Activated naive CD4-positive, alpha-beta T cell treated with anti-CD3 and anti-CD28 coated beads for 36 hours (primary cell): ENCODE measurements around the gene MACF1. TPM values are rescaled to one million over a fixed set of nuclear protein-coding genes. Genes with fewer than 3 reads are reported as not detected.
"Not testable (repeated sequence)": the region's sequence is repeated elsewhere in the genome, so short reads cannot be mapped to it uniquely, and the experiment has no call there.

Source experiments
- CTCF ChIA-PET: fragments of 350-600 bp; sonication (Branson Sonifier 250); formaldehyde crosslinking; loops from one replicate; lab custom pipeline; 2021; ENCODE audit warnings: antibody characterized with exemption; lab: Charles Lee
- DNase-seq: peaks from one replicate; pipeline ENCODE4 v3.0.0-alpha.2; 2020
- H3K27ac Mint-ChIP-seq: one replicate; pipeline ENCODE4 v1.8.0; 2021; ENCODE audit warnings: mild to moderate bottlenecking, mixed read lengths
- H3K27me3 Mint-ChIP-seq: one replicate; pipeline ENCODE4 v1.8.0; 2021; ENCODE audit warnings: low read depth, mixed read lengths
- H3K36me3 Mint-ChIP-seq: one replicate; pipeline ENCODE4 v1.8.0; 2021; ENCODE audit warnings: low read depth, mixed read lengths
- H3K4me1 Mint-ChIP-seq: one replicate; pipeline ENCODE4 v1.8.0; 2021; ENCODE audit warnings: low read depth, mixed read lengths
- H3K4me3 Mint-ChIP-seq: one replicate; pipeline ENCODE4 v1.8.0; 2021; ENCODE audit warnings: mild to moderate bottlenecking, moderate library complexity, mixed read lengths
- H3K9me3 Mint-ChIP-seq: one replicate; pipeline ENCODE4 v1.8.0; 2021; ENCODE audit warnings: mixed read lengths
- intact Hi-C: fragments of 100-400 bp; cut with micrococcal nuclease; formaldehyde crosslinking; loops from one replicate; pipeline ENCODE4 v1.15.1; 2023
- total RNA-seq, 2 experiments: library from RNA; stranded (reverse); gene quantifications; one replicate each; pipeline ENCODE4 v1.2.3, GENCODE V29; 2021

MACF1 gene
- total RNA-seq, 2 experiments from 2014 or later = 174 to 179 TPM

GRCh38 chr1:39488012-39488545, 283.6 kb downstream of the MACF1 start:
- Mint-ChIP-seq H3K4me3 (no peak overlapping the region), H3K4me1 (peaks cover 10% of the 10 kb centered on the region), H3K27me3 (peaks cover 15% of the 10 kb centered on the region), H3K27ac (no peak overlapping the region), H3K9me3 (no peaks in the 10 kb centered on the region), H3K36me3 (peaks cover 11% of the 10 kb centered on the region)
- CTCF ChIA-PET = interaction anchor here (1.2 kb wide), 1 partner anchor 13 kb away, joined by 3 read pairs; no protein-coding TSS in a partner anchor
- intact Hi-C loops = no loop called here
- DNase-seq = no peak

DNA sequence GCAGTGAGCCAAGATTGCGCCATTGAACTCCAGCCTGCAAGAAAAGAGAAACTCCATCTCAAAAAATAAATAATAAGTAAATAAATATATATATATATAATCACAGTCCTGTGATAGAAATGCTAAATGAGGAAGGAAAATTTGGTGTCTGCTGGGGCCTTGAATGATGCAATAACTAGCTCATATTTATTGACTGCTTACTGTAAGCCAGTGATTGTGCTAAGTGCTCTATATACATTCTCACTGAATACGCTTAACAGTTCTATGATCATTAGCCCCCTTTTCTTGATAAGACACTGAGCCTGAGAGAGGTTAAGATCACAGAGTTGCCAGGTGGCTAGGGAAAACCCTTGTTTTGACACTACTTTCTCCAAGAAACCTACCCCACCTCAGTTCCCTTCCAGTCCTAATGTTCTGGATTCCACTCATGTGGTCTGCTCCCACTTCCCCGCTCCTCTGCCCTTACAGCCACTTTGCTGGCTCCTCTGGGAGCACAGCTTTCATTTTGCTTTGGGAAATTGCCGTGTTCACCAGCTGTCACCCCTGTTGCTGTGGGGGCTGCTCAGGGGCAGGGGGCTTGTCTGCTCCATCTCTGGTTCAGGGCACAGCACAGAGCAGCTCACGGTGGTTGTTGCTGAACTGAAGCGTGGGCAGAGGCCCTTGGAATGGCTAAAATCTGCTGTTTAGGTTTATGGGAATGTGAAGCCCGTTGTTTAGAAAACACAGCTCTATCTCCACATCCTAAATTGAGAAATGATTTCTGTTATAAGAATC, 284.5 kb downstream of the MACF1 start:
- peak overlapping the region; percentile 43 for H3K27ac Mint-ChIP-seq
- DNase-seq = no peak

GRCh38 chr1:39489567-39490239, 285.2 kb downstream of the MACF1 start:
- no peak for DNase-seq
- Mint-ChIP-seq H3K4me1 (peaks cover 10% of the 10 kb centered on the region), H3K4me3 (no peak overlapping the region), H3K27me3 (peaks cover 24% of the 10 kb centered on the region), H3K9me3 (no peaks in the 10 kb centered on the region), H3K36me3 (peaks cover 11% of the 10 kb centered on the region), H3K27ac (no peak overlapping the region)
- CTCF ChIA-PET = interaction anchor here (1.0 to 1.2 kb wide), 2 partner anchors 12 to 391 kb away, joined by 3 read pairs; no protein-coding TSS in a partner anchor
- intact Hi-C loops = no loop called here

More for the DNA sequence above, 284.5 kb downstream of the MACF1 start:
- H3K36me3 Mint-ChIP-seq = peaks cover 11% of the 10 kb centered on the region
- H3K27me3 Mint-ChIP-seq = peaks cover 19% of the 10 kb centered on the region
- intact Hi-C loops = no loop called here
- peaks cover 10% of the 10 kb centered on the region for H3K4me1 Mint-ChIP-seq
- no peaks in the 10 kb centered on the region for H3K9me3 Mint-ChIP-seq
- CTCF ChIA-PET = interaction anchor here (1.0 to 1.2 kb wide), 2 partner anchors 13 to 390 kb away, joined by 3 read pairs; no protein-coding TSS in a partner anchor
- H3K4me3 Mint-ChIP-seq = no peak overlapping the region

GRCh38 chr1:39490596-39491145, 286.2 kb downstream of the MACF1 start:
- Mint-ChIP-seq H3K27me3 (peaks cover 24% of the 10 kb centered on the region), H3K4me3 (peak overlapping the region; percentile 57), H3K27ac (no peak overlapping the region), H3K4me1 (peaks cover 10% of the 10 kb centered on the region), H3K36me3 (peaks cover 4% of the 10 kb centered on the region), H3K9me3 (no peaks in the 10 kb centered on the region)
- CTCF ChIA-PET = interaction anchor here (1.1 kb wide), 1 partner anchor 392 kb away, joined by 3 read pairs; no protein-coding TSS in a partner anchor
- intact Hi-C loops = no loop called here
- peak; percentile 16 for DNase-seq

- H3K27ac Mint-ChIP-seq = no peak within 1 kb of the TSS
- H3K4me3 Mint-ChIP-seq = peak within 1 kb of the TSS; percentile 59
- peaks cover 24% of the 10 kb centered on the region for H3K27me3 Mint-ChIP-seq
- H3K9me3 Mint-ChIP-seq = no peaks in the 10 kb centered on the region
- intact Hi-C loops = no loop called here
- peaks cover 10% of the 10 kb centered on the region for H3K4me1 Mint-ChIP-seq
- H3K36me3 Mint-ChIP-seq = peaks cover 4% of the 10 kb centered on the region
- DNase-seq = peak; percentile 63
- CTCF ChIA-PET = interaction anchor here (0.9 to 1.1 kb wide), 3 partner anchors 48 to 399 kb away, joined by 3 read pairs; no protein-coding TSS in a partner anchor
These were observed 286.8 kb downstream of the MACF1 start, which contains the start of gene BMP8A for GRCh38 chr1:39491146-39491921. Gene BMP8A (plus strand): TSS chr1:39491636. CDS start chr1:39491992, 356 bp downstream.

GRCh38 chr1:39492118-39493042, 287.9 kb downstream of the MACF1 start:
- Mint-ChIP-seq H3K4me3 (peak overlapping the region; percentile 59), H3K27me3 (peaks cover 29% of the 10 kb centered on the region)
- H3K27ac Mint-ChIP-seq, H3K9me3 Mint-ChIP-seq, H3K4me1 Mint-ChIP-seq, intact Hi-C loops, H3K36me3 Mint-ChIP-seq, DNase-seq: not testable (repeated sequence)
- CTCF ChIA-PET = interaction anchor here (0.7 to 1.0 kb wide), 2 partner anchors 46 to 47 kb away, joined by 3 to 4 read pairs; no protein-coding TSS in a partner anchor

DNA sequence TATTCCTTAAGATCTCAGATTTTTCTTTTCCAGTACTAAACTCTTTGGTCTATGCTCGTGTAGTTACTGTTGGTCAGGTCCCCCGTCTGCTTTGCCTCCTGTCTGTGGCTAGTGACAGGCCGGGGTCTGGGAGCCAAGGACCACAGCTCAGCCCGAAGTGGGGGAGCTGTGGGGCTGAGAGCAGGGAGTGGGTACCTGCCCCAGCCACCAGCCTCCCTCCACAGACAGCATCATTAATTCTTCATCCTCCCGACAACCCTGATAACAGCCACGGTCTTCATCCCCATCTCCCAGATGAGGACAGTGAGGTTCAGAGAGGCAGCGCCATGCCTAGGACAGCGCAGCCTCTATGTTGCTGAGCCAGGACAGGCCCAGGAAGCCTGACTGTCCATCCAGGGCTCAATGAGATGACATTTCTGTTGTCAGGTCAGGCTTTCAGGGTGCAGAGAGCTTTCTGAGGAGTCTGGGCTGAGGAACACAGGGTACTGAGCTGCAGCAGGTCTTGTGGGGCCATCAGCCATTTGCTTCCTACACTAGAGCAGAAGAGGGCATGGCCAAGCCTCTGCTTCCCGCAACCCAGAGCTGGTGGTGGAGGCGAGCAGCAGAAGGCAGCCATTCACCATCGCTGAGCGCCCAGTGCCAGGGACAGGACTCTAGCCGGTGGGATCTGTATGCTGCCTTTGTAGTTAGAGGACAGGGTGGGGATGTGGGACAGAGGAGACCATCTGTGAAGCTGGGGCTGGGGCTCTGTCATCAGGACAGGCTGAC, 288.7 kb downstream of the MACF1 start:
- H3K36me3 Mint-ChIP-seq, DNase-seq, H3K27ac Mint-ChIP-seq, intact Hi-C loops, H3K9me3 Mint-ChIP-seq, H3K4me1 Mint-ChIP-seq: not testable (repeated sequence)
- Mint-ChIP-seq H3K27me3 (peaks cover 31% of the 10 kb centered on the region), H3K4me3 (peak overlapping the region; percentile 11)
- CTCF ChIA-PET = interaction anchor here (0.7 kb wide), 1 partner anchor 46 kb away, joined by 4 read pairs; no protein-coding TSS in a partner anchor

DNA sequence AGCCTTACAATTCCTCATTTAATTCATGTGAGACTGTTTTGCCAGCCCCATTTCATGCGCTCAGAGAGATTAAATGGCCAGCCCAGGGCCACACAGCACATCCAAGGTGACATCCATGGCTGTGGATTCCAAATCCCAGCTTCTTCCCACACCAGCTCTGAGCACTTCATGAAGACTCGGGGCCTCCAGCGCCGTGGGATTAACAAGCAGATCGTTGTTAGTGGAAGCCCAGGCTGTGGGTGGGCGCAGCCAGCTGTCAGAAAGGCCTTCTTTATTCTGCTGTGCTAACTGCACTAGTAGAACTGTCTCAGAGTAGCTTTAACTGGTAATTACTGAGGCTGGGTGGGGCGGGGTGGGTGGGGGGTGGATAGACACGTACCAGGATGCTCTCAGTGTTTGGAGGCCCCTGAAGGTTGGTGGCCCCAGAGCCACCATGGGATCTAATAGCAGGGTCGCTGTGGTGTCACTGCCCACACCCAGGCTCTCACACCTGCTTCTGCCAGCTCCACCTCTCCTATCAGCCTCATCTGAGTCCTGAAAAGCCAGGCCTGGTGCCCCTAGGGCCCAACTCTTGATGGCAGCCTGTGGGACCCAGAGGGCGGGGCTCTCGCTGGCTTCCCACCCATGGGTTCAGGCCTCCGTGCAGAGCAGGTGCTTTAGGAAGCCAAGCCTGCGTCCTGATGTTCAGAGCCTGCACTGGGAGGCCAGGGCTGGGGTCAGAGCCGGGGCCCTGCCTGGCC, 290.3 kb downstream of the MACF1 start:
- Mint-ChIP-seq H3K4me3 (no peak overlapping the region), H3K4me1 (peaks cover 10% of the 10 kb centered on the region), H3K27ac (no peak overlapping the region), H3K27me3 (peaks cover 31% of the 10 kb centered on the region), H3K9me3 (no peaks in the 10 kb centered on the region), H3K36me3 (no peaks in the 10 kb centered on the region)
- no peak for DNase-seq
- CTCF ChIA-PET = no interaction called here
- intact Hi-C loops = no loop called here

DNA sequence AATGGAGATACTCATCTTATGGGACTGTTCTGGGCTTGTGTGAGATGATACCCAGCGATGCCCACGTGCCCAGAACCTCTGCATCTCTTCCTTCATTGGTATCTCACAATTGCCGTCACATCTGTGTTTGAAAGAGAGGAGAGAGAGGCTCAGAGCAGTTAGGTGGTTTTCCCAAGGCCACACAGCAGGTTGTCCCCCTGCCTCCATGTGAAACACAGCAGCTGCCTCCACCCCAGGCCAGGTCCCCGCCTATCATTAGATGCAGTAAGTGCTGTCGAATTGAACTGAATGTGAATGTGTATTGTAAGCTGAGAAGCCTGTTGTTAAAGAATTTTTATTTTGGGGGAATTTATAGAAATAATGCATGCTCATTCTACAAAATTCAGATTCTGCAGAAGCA, 292.0 kb downstream of the MACF1 start:
- peaks cover 26% of the 10 kb centered on the region for H3K27me3 Mint-ChIP-seq
- intact Hi-C loops, H3K4me1 Mint-ChIP-seq, DNase-seq, CTCF ChIA-PET, H3K4me3 Mint-ChIP-seq, H3K27ac Mint-ChIP-seq, H3K9me3 Mint-ChIP-seq, H3K36me3 Mint-ChIP-seq: not testable (repeated sequence)

DNA sequence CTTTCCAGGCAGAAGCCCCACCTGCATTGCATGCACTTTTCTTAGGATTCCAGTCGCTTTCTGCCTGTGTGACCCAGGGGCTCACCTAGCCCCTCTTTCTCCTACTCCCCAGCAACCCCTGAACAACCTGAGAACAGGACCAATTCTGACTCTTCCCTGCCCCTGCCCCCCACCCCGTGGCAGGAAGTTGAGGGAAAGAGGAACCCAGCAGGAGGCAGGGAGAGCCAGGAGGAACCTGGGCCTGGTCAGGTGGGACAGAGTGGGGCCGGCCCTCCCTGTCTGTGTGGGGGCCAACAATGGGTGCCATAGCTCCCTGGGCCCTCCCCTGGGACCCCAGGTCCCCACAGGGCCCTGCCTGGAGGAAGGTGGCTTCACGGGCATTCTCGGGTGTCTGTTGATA, 293.1 kb downstream of the MACF1 start:
- intact Hi-C loops = no loop called here
- Mint-ChIP-seq H3K27ac (no peak overlapping the region), H3K4me1 (peaks cover 4% of the 10 kb centered on the region), H3K27me3 (peaks cover 21% of the 10 kb centered on the region), H3K9me3 (no peaks in the 10 kb centered on the region), H3K4me3 (no peak overlapping the region), H3K36me3 (no peaks in the 10 kb centered on the region)
- DNase-seq = no peak
- CTCF ChIA-PET = no interaction called here
